Measurements from ENCODE around the gene CHN2.

- TF ChIP-seq ELF4 (IDR thresholded peaks at IDR 0.05): no peak
- no peak for TF ChIP-seq ZNF384 (IDR thresholded peaks at IDR 0.05)
- TF ChIP-seq TARDBP (IDR thresholded peaks at IDR 0.05): no peak
- TF ChIP-seq SUZ12 (IDR thresholded peaks at IDR 0.05): no peak
- TF ChIP-seq BHLHE40 (IDR thresholded peaks at IDR 0.05; ENCODE audit: borderline replicate concordance): no peak
- no peak for TF ChIP-seq FOXK2 (IDR thresholded peaks at IDR 0.05)
- no peak for TF ChIP-seq PKNOX1 (IDR thresholded peaks at IDR 0.05)
- TF ChIP-seq FOXM1 (IDR thresholded peaks at IDR 0.05; ENCODE audit: borderline replicate concordance): no peak
Observed at GRCh38 chr7:29202651-29203069, 8.1 kb downstream of the CHN2 start.
